SH-SY5Y (cell line): ENCODE results near the gene CCRL2.

Experiments used
- GATA2 ChIP-seq: IDR thresholded peaks from 2 replicates; pipeline ENCODE4 v1.6.1; 2011; ENCODE audit warnings: mild to moderate bottlenecking, low read depth, low read length
- GATA3 ChIP-seq: IDR thresholded peaks from 2 replicates; pipeline ENCODE4 v1.6.1; 2011; ENCODE audit warnings: low read depth, mild to moderate bottlenecking, low read length, moderate library complexity

DNA sequence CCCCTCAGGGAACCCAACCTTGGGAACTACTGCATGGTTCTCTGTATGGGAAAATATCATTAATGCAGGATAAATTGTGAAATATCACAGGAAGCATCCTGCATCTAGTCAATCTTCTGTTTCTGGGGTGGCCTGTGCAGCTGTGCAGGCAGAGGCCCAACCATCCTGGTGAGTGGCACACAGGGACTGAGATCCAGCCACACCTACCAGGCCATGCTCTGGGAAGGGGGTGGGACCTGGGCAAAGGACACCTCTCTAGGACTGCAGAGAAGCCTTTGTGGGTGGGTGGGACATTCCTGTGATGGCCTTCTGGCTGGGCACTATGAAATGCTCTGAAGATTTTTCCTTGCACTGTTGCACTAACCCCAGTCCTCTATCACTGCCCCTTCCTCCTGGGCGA lies 26.8 kb downstream of the CCRL2 start:
- TF ChIP-seq GATA2 (no peak), GATA3 (no peak)
